Progenitor cell of endocrine pancreas (in vitro differentiated cells): ENCODE data around the gene FRMPD4. TPM values are rescaled to one million over a fixed set of nuclear protein-coding genes. Genes with fewer than 3 reads are reported as not detected.

Experiments
- DNase-seq: peaks from one replicate; pipeline ENCODE4 v3.0.0; 2021; ENCODE audit warnings: low spot score; ENCODE audit not compliant: unreplicated experiment
- H3K27ac Mint-ChIP-seq: 2 replicates; pipeline ENCODE4 v1.8.0; 2021; ENCODE audit warnings: mild to moderate bottlenecking, moderate library complexity, mixed read lengths
- H3K27me3 Mint-ChIP-seq: 2 replicates; pipeline ENCODE4 v1.8.0; 2021; ENCODE audit warnings: mixed read lengths
- H3K36me3 Mint-ChIP-seq: 2 replicates; pipeline ENCODE4 v1.8.0; 2022; ENCODE audit warnings: mixed read lengths; ENCODE audit not compliant: insufficient read depth
- H3K4me1 Mint-ChIP-seq: 2 replicates; pipeline ENCODE4 v1.8.0; 2021; ENCODE audit warnings: low read depth, mixed read lengths
- H3K4me3 Mint-ChIP-seq: 2 replicates; pipeline ENCODE4 v1.8.0; 2021; ENCODE audit warnings: low read depth, mild to moderate bottlenecking, moderate library complexity, mixed read lengths
- H3K9me3 Mint-ChIP-seq: 2 replicates; pipeline ENCODE4 v1.8.0; 2021; ENCODE audit warnings: low read depth, mixed read lengths
- CTCF ChIP-seq: fragments of 200-600 bp; sonication (generic); IDR thresholded peaks from one replicate; pipeline ENCODE4 v1.5.0; 2021; ENCODE audit warnings: antibody characterized with exemption, mild to moderate bottlenecking; ENCODE audit not compliant: unreplicated experiment
- total RNA-seq: library from RNA; stranded (reverse); gene quantifications from 2 replicates; pipeline ENCODE4 v1.2.1, GENCODE V29; 2021

The FRMPD4 gene
- total RNA-seq, 1 donor from 2014 or later = 0.10 TPM

- H3K4me1 Mint-ChIP-seq = no peaks in the 10 kb centered on the region
- H3K36me3 Mint-ChIP-seq = no peaks in the 10 kb centered on the region
- no peak for DNase-seq
- no peak overlapping the region for H3K4me3 Mint-ChIP-seq
- TF ChIP-seq CTCF = no peak
- H3K27ac Mint-ChIP-seq = no peak overlapping the region
- H3K9me3 Mint-ChIP-seq = peaks cover 30% of the 10 kb centered on the region
- no peaks in the 10 kb centered on the region for H3K27me3 Mint-ChIP-seq
These were observed 534.3 kb downstream of the FRMPD4 start for GRCh38 chrX:12672367-12673106.

- Mint-ChIP-seq H3K9me3 (peaks cover 30% of the 10 kb centered on the region), H3K36me3 (no peaks in the 10 kb centered on the region), H3K4me3 (no peak overlapping the region), H3K27me3 (no peaks in the 10 kb centered on the region), H3K27ac (no peak overlapping the region), H3K4me1 (no peaks in the 10 kb centered on the region)
- no peak for DNase-seq
- TF ChIP-seq CTCF = no peak
These were observed 535.2 kb downstream of the FRMPD4 start for GRCh38 chrX:12673487-12673886.

GRCh38 chrX:12679522-12679921 lies 541.2 kb downstream of the FRMPD4 start:
- TF ChIP-seq CTCF = no peak
- Mint-ChIP-seq H3K4me3 (no peak overlapping the region), H3K4me1 (no peaks in the 10 kb centered on the region), H3K27ac (no peak overlapping the region), H3K36me3 (no peaks in the 10 kb centered on the region), H3K27me3 (no peaks in the 10 kb centered on the region), H3K9me3 (peaks cover 13% of the 10 kb centered on the region)
- no peak for DNase-seq

- peaks cover 11% of the 10 kb centered on the region for H3K9me3 Mint-ChIP-seq
- H3K36me3 Mint-ChIP-seq = no peaks in the 10 kb centered on the region
- TF ChIP-seq CTCF = no peak
- H3K27me3 Mint-ChIP-seq = no peaks in the 10 kb centered on the region
- H3K4me3 Mint-ChIP-seq = no peak overlapping the region
- no peak overlapping the region for H3K27ac Mint-ChIP-seq
- H3K4me1 Mint-ChIP-seq = no peaks in the 10 kb centered on the region
- no peak for DNase-seq
These were observed 542.8 kb downstream of the FRMPD4 start for GRCh38 chrX:12681047-12681446.

GRCh38 chrX:12685541-12685940 lies 547.3 kb downstream of the FRMPD4 start:
- Mint-ChIP-seq H3K27me3 (no peaks in the 10 kb centered on the region), H3K9me3 (peaks cover 11% of the 10 kb centered on the region), H3K27ac (no peak overlapping the region), H3K4me3 (no peak overlapping the region), H3K36me3 (no peaks in the 10 kb centered on the region), H3K4me1 (no peaks in the 10 kb centered on the region)
- TF ChIP-seq CTCF = no peak
- no peak for DNase-seq
